HepG2 (cell line): ENCODE results near the gene TENT5A. TPM values are rescaled to one million over a fixed set of nuclear protein-coding genes. Genes with fewer than 3 reads are reported as not detected.

Experiments used
- ATAC-seq: fragments of 200-7000 bp; cut with Tn5 transposase; 3 replicates; pipeline ENCODE4 v1.9.1; 2020; ENCODE audit warnings: mild to moderate bottlenecking, moderate library complexity
- BruUV-seq: library from RNA; stranded (reverse); fragments of 400-500 nt; replicated peaks from 2 replicates; lab custom pipeline; 2021; lab: Mats Ljungman, UMichigan
- CTCF ChIA-PET: fragments of 300-600 bp; formaldehyde crosslinking; extraction: SDS; loops from one replicate; lab custom pipeline; 2021; ENCODE audit warnings: low total read pairs, inconsistent platforms, low intra/inter-chr PET ratio; lab: Yijun Ruan, JAX
- POLR2A ChIA-PET: fragments of 350-600 bp; sonication (Branson Sonifier 250); formaldehyde crosslinking; loops from one replicate; lab custom pipeline; 2020; ENCODE audit warnings: antibody characterized with exemption, inconsistent platforms; lab: Yijun Ruan, JAX
- DNase-seq: peaks from one replicate; pipeline ENCODE4 v3.0.0-alpha.2; 2015; ENCODE audit warnings: low spot score
- FAIRE-seq: peaks from 3 replicates; lab custom pipeline; 2011; peaks lifted over from hg19 to GRCh38; lab: Jason Lieb, UNC
- H2AFZ ChIP-seq: one replicate; pipeline ENCODE4 v1.6.1; 2011; ENCODE audit warnings: low read length, inconsistent platforms
- H3K27ac ChIP-seq: fragments of 300-600 bp; 3 replicates; pipeline ENCODE4 v1.8.0; 2011; ENCODE audit warnings: mixed run types, mild to moderate bottlenecking, mixed read lengths, low read length, inconsistent platforms; ENCODE audit not compliant: insufficient read depth; ENCODE audit errors: extremely low read length
- H3K27me3 ChIP-seq, 2 experiments: fragments of 200-600 bp in 1 of 2; 2 replicates in 1 of 2; 3 replicates in 1 of 2; pipeline versions ENCODE4 v1.6.0 to v1.8.0; 2011; ENCODE audit warnings: low read length in 2 of 2, mild to moderate bottlenecking in 2 of 2, moderate library complexity in 2 of 2, inconsistent platforms in 1 of 2; ENCODE audit not compliant: insufficient read depth in 2 of 2, control insufficient read depth in 1 of 2
- H3K36me3 ChIP-seq, 2 experiments: fragments of 200-600 bp in 1 of 2; replicated peaks in 1 of 2; 2 replicates in 1 of 2; 3 replicates in 1 of 2; pipeline versions ENCODE4 v1.5.1 to v1.8.0; 2011; ENCODE audit warnings: low read length in 2 of 2, inconsistent platforms in 1 of 2; ENCODE audit not compliant: insufficient read depth in 2 of 2, control insufficient read depth in 1 of 2
- H3K4me1 ChIP-seq: 2 replicates; pipeline ENCODE4 v1.5.1; 2012; ENCODE audit warnings: low read length, inconsistent platforms; ENCODE audit not compliant: insufficient read depth
- H3K4me2 ChIP-seq: 2 replicates; pipeline ENCODE4 v1.6.0; 2011; ENCODE audit warnings: low read depth, low read length, inconsistent platforms
- H3K4me3 ChIP-seq, 3 experiments: fragments of 200-600 bp in 1 of 3; sonication (generic), shearing (Covaris generic) in 1 of 3; replicated peaks in 1 of 3; 2 replicates each; pipeline ENCODE4 v1.5.1; 2011 to 2016; ENCODE audit warnings: low read length in 3 of 3, inconsistent platforms in 2 of 3, low read depth in 2 of 3, mild to moderate bottlenecking in 2 of 3, control low read depth in 1 of 3, mixed read lengths in 1 of 3; ENCODE audit not compliant: insufficient read depth in 1 of 3
- H3K79me2 ChIP-seq: one replicate; pipeline ENCODE4 v1.6.1; 2011; ENCODE audit warnings: low read length, inconsistent platforms; ENCODE audit not compliant: insufficient read depth
- H3K9ac ChIP-seq: 2 replicates; pipeline ENCODE4 v1.6.0; 2011; ENCODE audit warnings: mild to moderate bottlenecking, low read depth, low read length, inconsistent platforms; ENCODE audit not compliant: insufficient read depth
- H3K9me3 ChIP-seq: 2 replicates; pipeline ENCODE4 v1.5.1; 2012; ENCODE audit warnings: mild to moderate bottlenecking, low read length
- H4K20me1 ChIP-seq: 2 replicates; pipeline ENCODE4 v1.6.0; 2011; ENCODE audit warnings: inconsistent platforms, mild to moderate bottlenecking, low read length, moderate library complexity; ENCODE audit not compliant: insufficient read depth
- GATAD2A ChIP-seq: IDR thresholded peaks from 2 replicates; pipeline ENCODE4 v1.6.1; 2016
- HCFC1 ChIP-seq: fragments of 150-350 bp; IDR thresholded peaks from 2 replicates; pipeline ENCODE4 v1.6.1; 2014; ENCODE audit warnings: low read depth, low read length
- JUNB ChIP-seq: sonication (generic); formaldehyde crosslinking; IDR thresholded peaks from 2 replicates; pipeline ENCODE4 v1.8.0; 2022; ENCODE audit warnings: missing genetic modification reagents, mild to moderate bottlenecking, borderline replicate concordance
- MLXIP ChIP-seq: sonication (generic); formaldehyde crosslinking; IDR thresholded peaks from 2 replicates; pipeline ENCODE4 v1.9.0; 2021; ENCODE audit warnings: missing genetic modification reagents, borderline replicate concordance
- NONO ChIP-seq, 2 experiments: fragments of 450-650 bp in 1 of 2; sonication (generic) in 1 of 2; formaldehyde crosslinking in 1 of 2; IDR thresholded peaks in 1 of 2; conservative IDR thresholded peaks in 1 of 2; 2 replicates each; pipeline versions ENCODE4 v1.6.1 to v1.8.0; 2017 to 2022; ENCODE audit warnings: mild to moderate bottlenecking in 1 of 2, missing genetic modification reagents in 1 of 2, moderate library complexity in 1 of 2
- PBX2 ChIP-seq: IDR thresholded peaks from 2 replicates; pipeline ENCODE4 v1.6.1; 2016; ENCODE audit warnings: control low read depth
- SAFB2 ChIP-seq: sonication (generic); formaldehyde crosslinking; IDR thresholded peaks from 2 replicates; pipeline ENCODE4 v1.5.1; 2020; ENCODE audit warnings: missing genetic modification reagents, low read depth, mild to moderate bottlenecking, borderline replicate concordance
- TBL1XR1 ChIP-seq: fragments of 150-350 bp; IDR thresholded peaks from 2 replicates; pipeline ENCODE4 v1.6.1; 2014; ENCODE audit warnings: borderline replicate concordance, low read length; ENCODE audit not compliant: partially characterized antibody
- THYN1 ChIP-seq: sonication (generic); formaldehyde crosslinking; IDR thresholded peaks from 2 replicates; pipeline ENCODE4 v1.8.1; 2023; ENCODE audit warnings: low read depth, mild to moderate bottlenecking, moderate library complexity, missing genetic modification reagents, borderline replicate concordance
- WGBS: methylation state at CpG from one replicate; pipeline ENCODE4 v1.1.6; 2017; ENCODE audit warnings: low lambda C conversion rate; 5-methylcytosine and 5-hydroxymethylcytosine counted together
- in situ Hi-C: cut with HindIII; loops from 2 replicates; pipeline ENCODE4 v1.10.0; 2017; ENCODE audit warnings: low pct_unique_long_range_greater_than_20kb; ENCODE audit not compliant: extremely low pct_ligation_motif_present
- intact Hi-C: fragments of 100-400 bp; cut with micrococcal nuclease; formaldehyde crosslinking; loops from one replicate; pipeline ENCODE4 v1.10.0; 2022; ENCODE audit not compliant: unreplicated experiment
- polyA plus RNA-seq, 8 experiments: library from polyadenylated mRNA; depleted of rRNA in 3 of 8; stranded (reverse) in 7 of 8; unstranded in 1 of 8; fragments of >200 nt; fragmentation: Illumina TruSeq in 4 of 8; extraction: Trizol in 4 of 8; gene quantifications; 2 replicates each; pipeline versions ENCODE4 v1.2.1 to v1.2.3, GENCODE V29; 2011 to 2016; ENCODE audit warnings: low read depth in 4 of 8, missing spikeins in 1 of 8, mixed read lengths in 1 of 8; ENCODE audit not compliant: insufficient read depth in 1 of 8
- total RNA-seq, 5 experiments: library from RNA; depleted of rRNA; stranded (reverse); fragments of >200 nt; fragmentation: Illumina TruSeq; extraction: Trizol; gene quantifications; 2 replicates each; pipeline ENCODE4 v1.2.3, GENCODE V29; 2016; ENCODE audit warnings: low read depth in 1 of 5
- TF ChIP-seq, protein P1 (sequence below): sonication (generic); formaldehyde crosslinking; IDR thresholded peaks from 2 replicates; pipeline ENCODE4 v1.8.0; 2022; ENCODE audit warnings: mild to moderate bottlenecking, missing genetic modification reagents
- TF ChIP-seq, protein P2 (sequence below): sonication (generic); formaldehyde crosslinking; IDR thresholded peaks from 2 replicates; pipeline ENCODE4 v1.8.1; 2023; ENCODE audit warnings: missing genetic modification reagents, inconsistent platforms, borderline replicate concordance
- TF ChIP-seq, protein P3 (sequence below): sonication (generic); formaldehyde crosslinking; conservative IDR thresholded peaks from 2 replicates; pipeline ENCODE4 v1.8.0; 2022; ENCODE audit warnings: missing genetic modification reagents

The TENT5A gene
- total and polyA plus RNA-seq, 2 of the 13 experiments (the other 11 are each of a cell fraction or from before 2014, with no cell fraction given): 8.0 to 13.8 TPM

DNA sequence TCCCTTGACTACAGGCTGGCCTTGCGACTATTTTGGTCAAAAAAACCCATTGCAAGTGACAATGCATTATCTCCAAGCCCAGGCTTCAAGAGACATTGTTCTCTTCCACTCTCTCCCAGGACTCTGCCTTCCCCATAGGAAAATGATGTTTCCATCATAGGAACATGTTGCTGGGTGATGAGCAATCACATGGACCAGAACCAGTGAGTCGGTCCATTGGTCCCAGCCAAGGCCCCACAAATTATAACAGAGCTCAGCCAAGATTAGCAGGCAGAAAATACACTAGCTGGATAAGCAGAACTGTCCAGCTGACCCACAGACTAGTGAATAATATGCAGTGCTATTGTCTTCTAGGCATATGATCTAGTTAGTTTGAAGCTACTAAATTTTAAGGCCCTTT is 27.4 kb downstream of the TENT5A start (continued):
- TF ChIP-seq NONO (IDR thresholded peaks at IDR 0.05) (no peak), NONO (CRISPR knock-in tag; conservative IDR thresholded peaks at IDR 0.05) (no peak)
- TF ChIP-seq, all 625 proteins: peak for 0

DNA sequence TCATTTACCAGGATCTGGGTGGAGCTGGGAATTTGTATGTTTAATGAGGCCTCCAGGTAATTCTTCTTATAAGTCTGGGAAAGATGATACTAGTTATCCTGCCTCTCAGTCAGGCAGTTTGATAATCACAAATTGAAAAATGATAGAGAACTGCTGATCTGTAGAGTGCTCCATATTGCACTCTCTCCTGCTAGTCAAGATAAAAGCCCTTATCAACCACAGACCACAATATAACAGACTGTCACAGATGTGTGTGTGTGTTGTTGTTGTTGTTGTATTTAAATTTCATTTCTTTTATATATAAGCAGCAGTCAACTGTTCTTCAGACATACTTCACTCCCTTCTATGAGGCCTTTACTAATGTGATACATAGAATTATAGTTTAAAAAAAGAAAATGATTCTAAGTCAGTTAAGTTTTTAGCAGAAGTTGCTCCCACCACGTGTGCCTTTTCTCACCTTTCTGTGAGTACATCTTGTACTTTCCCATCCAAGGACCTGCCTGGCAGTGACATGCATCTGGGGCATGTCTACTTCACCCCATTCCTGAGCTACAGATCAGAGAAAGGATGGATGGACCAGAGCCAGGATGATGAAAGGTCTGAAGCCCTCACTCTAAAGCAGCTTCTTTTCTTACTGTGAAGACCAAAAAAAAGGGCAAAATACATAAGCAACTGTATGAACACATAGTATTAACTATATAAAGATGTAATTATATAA is 29.8 kb downstream of the TENT5A start:
- no peaks in the 10 kb centered on the region for H3K79me2 ChIP-seq
- H4K20me1 ChIP-seq: no peaks in the 10 kb centered on the region
- no peak overlapping the region for H3K9ac ChIP-seq
- no peaks in the 10 kb centered on the region for H3K36me3 ChIP-seq
- no peak overlapping the region for H2AFZ ChIP-seq
- ChIA-PET POLR2A (no interaction called here), CTCF (no interaction called here)
- WGBS: 0% methylated on average over 1 of the region's 1 CpG
- no peaks in the 10 kb centered on the region for H3K27me3 ChIP-seq
- H3K9me3 ChIP-seq: no peaks in the 10 kb centered on the region
- no peak for DNase-seq
- H3K4me2 ChIP-seq: no peak overlapping the region
- ATAC-seq: no peak
- FAIRE-seq: no peak
- no peak overlapping the region for H3K4me3 ChIP-seq
- no peak overlapping the region for H3K27ac ChIP-seq
- intact Hi-C loops: no loop called here
- BruUV-seq: no TSS peak
- in situ Hi-C loops: no loop called here
- no peaks in the 10 kb centered on the region for H3K4me1 ChIP-seq
- TF ChIP-seq PBX2 (CRISPR knock-in tag): no peak
- TF ChIP-seq THYN1 (CRISPR knock-in tag): no peak
- no peak for TF ChIP-seq HCFC1
- no peak for TF ChIP-seq JUNB (CRISPR knock-in tag)
- no peak for TF ChIP-seq SAFB2 (CRISPR knock-in tag)
- TF ChIP-seq GATAD2A (CRISPR knock-in tag): no peak
- TF ChIP-seq, protein P1, sequence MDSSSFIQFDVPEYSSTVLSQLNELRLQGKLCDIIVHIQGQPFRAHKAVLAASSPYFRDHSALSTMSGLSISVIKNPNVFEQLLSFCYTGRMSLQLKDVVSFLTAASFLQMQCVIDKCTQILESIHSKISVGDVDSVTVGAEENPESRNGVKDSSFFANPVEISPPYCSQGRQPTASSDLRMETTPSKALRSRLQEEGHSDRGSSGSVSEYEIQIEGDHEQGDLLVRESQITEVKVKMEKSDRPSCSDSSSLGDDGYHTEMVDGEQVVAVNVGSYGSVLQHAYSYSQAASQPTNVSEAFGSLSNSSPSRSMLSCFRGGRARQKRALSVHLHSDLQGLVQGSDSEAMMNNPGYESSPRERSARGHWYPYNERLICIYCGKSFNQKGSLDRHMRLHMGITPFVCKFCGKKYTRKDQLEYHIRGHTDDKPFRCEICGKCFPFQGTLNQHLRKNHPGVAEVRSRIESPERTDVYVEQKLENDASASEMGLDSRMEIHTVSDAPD: no peak
- TF ChIP-seq, protein P2, sequence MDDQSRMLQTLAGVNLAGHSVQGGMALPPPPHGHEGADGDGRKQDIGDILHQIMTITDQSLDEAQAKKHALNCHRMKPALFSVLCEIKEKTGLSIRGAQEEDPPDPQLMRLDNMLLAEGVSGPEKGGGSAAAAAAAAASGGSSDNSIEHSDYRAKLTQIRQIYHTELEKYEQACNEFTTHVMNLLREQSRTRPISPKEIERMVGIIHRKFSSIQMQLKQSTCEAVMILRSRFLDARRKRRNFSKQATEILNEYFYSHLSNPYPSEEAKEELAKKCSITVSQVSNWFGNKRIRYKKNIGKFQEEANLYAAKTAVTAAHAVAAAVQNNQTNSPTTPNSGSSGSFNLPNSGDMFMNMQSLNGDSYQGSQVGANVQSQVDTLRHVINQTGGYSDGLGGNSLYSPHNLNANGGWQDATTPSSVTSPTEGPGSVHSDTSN: no peak
- TF ChIP-seq MLXIP (CRISPR knock-in tag): no peak
- TF ChIP-seq, protein P3, sequence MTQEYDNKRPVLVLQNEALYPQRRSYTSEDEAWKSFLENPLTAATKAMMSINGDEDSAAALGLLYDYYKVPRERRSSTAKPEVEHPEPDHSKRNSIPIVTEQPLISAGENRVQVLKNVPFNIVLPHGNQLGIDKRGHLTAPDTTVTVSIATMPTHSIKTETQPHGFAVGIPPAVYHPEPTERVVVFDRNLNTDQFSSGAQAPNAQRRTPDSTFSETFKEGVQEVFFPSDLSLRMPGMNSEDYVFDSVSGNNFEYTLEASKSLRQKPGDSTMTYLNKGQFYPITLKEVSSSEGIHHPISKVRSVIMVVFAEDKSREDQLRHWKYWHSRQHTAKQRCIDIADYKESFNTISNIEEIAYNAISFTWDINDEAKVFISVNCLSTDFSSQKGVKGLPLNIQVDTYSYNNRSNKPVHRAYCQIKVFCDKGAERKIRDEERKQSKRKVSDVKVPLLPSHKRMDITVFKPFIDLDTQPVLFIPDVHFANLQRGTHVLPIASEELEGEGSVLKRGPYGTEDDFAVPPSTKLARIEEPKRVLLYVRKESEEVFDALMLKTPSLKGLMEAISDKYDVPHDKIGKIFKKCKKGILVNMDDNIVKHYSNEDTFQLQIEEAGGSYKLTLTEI (CRISPR knock-in tag): no peak
- no peak for TF ChIP-seq TBL1XR1
